AG10803 (cell line): ENCODE measurements around the gene GEMIN4.
"Not testable (repeated sequence)": the region's sequence is repeated elsewhere in the genome, so short reads cannot be mapped to it uniquely, and the experiment has no call there.

Experiments
- DNase-seq: peaks from one replicate; pipeline ENCODE4 v3.0.0; 2010; ENCODE audit warnings: low read depth
- H3K4me3 ChIP-seq: 2 replicates; pipeline ENCODE4 v1.5.1; 2011; ENCODE audit warnings: mild to moderate bottlenecking, low read length, control low read depth
- TF ChIP-seq, protein P1 (sequence below): conservative IDR thresholded peaks from 2 replicates; pipeline ENCODE4 v1.5.1; 2011; ENCODE audit warnings: mild to moderate bottlenecking, low read length, control low read depth, inconsistent platforms

GEMIN4 gene

DNA sequence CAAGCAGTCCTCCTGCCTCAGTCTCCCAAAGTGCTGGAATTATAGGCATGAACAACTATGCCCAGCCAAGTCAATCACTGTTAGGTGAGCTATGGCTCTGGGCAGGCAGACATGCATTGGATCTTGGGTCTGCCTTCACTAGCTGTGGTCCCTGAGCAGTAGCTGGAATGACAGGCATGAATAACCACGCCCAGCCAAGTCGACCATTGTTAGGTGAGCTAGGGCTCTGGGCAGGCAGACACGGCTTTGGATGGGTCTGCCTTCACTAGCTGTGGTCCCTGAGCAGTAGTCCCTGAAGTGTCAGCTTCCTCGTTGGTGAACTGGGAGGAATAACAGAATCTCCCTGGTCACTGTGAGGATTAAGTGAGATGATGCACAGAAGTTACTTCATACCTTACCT lies 36.5 kb upstream of the GEMIN4 start:
- TF ChIP-seq, protein P1, sequence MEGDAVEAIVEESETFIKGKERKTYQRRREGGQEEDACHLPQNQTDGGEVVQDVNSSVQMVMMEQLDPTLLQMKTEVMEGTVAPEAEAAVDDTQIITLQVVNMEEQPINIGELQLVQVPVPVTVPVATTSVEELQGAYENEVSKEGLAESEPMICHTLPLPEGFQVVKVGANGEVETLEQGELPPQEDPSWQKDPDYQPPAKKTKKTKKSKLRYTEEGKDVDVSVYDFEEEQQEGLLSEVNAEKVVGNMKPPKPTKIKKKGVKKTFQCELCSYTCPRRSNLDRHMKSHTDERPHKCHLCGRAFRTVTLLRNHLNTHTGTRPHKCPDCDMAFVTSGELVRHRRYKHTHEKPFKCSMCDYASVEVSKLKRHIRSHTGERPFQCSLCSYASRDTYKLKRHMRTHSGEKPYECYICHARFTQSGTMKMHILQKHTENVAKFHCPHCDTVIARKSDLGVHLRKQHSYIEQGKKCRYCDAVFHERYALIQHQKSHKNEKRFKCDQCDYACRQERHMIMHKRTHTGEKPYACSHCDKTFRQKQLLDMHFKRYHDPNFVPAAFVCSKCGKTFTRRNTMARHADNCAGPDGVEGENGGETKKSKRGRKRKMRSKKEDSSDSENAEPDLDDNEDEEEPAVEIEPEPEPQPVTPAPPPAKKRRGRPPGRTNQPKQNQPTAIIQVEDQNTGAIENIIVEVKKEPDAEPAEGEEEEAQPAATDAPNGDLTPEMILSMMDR, result no peak
- no peak overlapping the region for H3K4me3 ChIP-seq
- no peak for DNase-seq

DNA sequence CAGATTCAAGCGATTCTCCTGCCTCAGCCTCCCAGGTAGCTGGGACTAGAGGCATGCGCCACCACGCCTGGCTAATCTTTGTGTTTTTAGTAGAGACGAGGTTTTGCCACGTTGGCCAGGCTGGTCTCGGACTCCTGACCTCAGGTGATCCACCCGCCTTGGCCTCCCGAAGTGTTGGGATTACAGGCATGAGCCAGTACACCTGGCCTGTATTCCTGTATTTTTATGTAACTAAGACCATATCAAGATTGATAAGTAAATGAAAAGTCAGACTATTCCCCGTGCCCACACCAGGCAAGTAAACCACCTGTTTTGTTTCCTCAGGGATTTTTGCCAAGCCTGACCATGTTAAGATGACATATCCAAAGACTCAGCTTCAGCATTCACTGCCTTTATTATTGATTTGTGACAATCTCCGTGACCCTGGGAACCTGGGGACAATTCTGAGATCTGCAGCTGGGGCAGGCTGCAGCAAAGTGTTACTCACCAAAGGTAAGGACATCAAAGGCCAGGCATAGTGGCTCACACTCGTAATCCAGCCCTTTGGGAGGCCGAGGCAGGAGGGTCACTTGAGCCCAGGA lies 35.7 kb upstream of the GEMIN4 start:
- TF ChIP-seq, protein P1, result no peak
- no peak for DNase-seq
- H3K4me3 ChIP-seq, result no peak overlapping the region

DNA sequence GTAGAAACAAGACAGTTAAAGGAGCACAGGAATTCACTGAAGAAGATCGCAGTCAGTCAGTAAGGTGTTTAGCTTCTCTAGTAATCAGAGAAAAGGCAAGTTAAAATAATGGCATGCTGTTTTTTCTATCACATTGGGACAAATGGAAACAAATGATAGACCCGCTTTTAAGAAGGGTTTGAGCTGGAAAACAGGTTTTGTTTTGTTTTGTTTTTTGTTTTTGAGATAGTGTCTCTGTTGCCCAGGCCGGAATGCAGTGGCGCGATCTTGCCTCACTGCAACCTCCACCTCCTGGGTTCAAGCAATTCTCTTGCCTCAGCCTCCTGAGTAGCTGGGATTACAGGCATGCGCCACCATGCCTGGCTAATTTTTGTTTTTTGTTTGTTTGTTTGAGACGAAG lies 33.8 kb upstream of the GEMIN4 start:
- not testable (repeated sequence) for DNase-seq, H3K4me3 ChIP-seq

DNA sequence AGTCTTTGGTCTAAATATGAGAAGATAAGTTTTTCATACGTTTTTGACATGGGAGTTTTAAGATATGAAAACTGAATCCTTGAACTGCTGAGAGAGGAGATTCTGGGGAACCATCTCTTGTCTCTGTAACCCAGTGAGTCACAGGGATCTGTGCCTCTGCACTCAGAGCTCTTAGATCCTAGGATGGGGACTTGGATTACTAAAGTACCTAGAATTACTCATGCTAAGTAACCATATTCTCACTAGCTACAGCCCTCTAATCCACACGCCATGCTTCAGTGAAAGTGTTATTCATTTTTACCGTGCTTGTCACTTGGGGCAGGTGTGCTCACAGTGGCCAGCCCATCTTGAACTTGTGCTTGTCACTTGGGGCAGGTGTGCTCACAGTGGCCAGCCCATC lies 32.1 kb upstream of the GEMIN4 start:
- no peak for DNase-seq
- TF ChIP-seq, protein P1, result no peak
- H3K4me3 ChIP-seq, result no peak overlapping the region

DNA sequence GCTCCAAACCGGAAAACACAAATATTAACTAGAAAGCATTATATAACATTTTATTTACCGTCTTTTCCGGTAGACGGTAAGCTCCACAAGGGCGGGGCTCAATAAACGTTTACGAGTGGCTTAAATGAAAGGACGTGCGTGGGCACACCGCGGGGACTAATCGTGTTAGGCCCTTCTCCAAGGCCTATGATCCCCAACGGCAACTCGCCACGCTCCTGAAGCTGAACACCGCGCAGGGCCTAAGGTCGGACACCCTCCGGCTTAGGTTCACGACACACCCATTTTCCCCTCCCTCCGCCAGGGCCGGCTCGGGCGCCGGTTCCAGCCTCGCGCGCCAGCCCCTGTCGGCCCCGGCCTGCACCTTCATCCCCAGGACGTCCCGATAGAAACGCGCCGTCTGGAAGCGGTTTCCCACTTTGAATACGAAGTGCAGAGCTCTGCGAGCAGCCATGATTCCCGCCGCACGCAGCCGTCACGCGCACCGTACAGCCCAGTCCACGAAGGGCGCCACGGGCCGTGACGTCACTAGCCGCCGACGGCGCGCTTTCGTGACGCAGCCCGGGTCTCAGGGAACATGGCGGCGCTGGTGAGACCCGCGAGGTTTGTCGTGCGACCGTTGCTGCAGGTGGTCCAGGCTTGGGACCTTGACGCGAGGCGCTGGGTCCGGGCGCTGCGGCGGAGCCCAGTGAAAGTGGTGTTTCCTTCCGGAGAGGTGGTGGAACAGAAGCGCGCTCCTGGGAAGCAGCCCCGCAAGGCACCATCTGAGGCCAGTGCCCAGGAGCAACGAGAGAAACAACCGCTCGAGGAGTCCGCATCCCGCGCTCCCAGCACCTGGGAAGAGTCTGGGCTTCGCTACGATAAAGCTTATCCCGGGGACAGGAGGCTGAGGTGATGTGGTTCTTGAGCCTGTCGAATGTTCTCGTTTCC lies 30.0 kb upstream of the GEMIN4 start, which contains the start of the genes GLOD4 and MRM3:
GLOD4 (minus strand) TSS at position 476 of the 927 bp plus-strand sequence; CDS start at position 451, 25 bp downstream.
MRM3 (plus strand) TSS at position 549 of the 927 bp plus-strand sequence; CDS start at position 575, 26 bp downstream.
- TF ChIP-seq, protein P1, result no peak
- DNase-seq, result peak; percentile 82
- H3K4me3 ChIP-seq, result peak within 1 kb of the TSS; percentile 99

DNA sequence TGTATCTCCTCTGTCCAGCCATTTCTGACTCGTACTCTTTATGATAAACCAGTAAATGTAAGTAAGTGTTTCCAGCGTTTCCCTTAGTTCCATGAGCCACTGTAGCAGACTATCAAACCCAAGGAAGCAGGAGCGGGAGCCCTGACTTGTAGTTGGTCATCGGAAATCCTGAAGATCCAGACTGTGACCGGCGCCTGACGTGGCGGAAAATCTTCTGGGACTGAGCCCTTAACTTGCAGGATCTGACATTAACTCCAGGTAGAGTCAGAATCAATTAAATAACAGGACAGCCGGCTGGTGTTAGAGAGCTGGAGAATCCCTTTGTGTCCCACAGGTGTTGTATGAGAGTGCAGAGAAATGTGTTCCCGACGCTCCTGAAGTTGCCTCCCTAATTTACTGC lies 26.0 kb upstream of the GEMIN4 start:
- no peak for DNase-seq
- no peak overlapping the region for H3K4me3 ChIP-seq
- TF ChIP-seq, protein P1, result no peak

DNA sequence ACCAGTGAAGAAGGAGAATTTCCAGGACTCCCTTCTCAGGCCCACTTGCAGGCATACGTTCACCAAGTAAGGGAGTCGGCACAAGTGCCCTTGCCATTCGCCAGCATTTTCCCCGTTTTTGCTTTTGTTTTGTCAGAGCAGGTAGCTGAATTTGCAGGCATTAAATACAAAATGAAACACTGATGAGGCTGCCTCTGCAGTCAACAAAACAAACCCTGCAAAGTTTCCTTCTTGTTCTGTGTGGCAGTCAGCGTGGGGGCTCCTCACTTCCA lies 22.2 kb upstream of the GEMIN4 start:
- TF ChIP-seq, protein P1, result no peak
- no peak for DNase-seq
- no peak overlapping the region for H3K4me3 ChIP-seq
